Activated T-helper 1 cell treated with Interleukin-2 at 50 U/mL for 16 hours (primary cell): ENCODE measurements around the gene CRNKL1.

ENCODE experiments used
- DNase-seq: peaks from one replicate; pipeline ENCODE4 v3.0.0-alpha.2; 2020; ENCODE audit warnings: low read depth

CRNKL1 gene

DNA sequence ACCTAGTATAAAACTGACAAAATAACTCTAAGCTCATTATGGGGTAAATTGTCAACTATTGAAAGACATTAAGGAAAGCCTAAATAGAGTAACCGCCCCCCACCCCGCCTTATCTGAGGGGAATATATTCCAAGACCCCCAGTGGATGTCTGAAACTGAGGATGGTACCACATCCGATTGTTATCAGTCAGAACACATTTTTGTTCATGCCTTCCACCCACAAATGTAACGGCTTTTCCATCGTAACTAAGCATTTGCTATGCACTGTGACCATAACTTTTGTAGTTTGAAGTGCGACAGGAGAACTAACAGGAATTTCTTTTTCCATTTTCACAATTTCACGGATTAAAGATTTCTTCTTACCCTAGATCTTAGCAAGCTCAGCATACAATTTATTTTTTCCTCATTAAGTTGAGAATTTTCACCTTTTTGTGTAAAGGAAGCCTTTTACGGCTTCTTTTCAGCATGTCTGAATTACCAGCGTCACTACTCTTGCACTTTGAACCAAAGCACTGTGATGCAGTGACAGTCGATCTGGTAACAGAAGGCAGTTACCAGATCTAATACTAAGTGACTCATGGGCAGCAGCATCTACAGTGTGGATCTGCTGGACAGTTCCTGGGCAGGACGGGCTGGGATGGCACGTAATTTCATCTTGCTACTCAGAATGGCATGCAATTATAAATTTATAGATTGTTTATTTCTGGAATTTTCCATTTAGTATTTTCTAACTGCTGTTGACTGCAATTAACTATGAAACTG lies 11.9 kb upstream of the CRNKL1 start:
- DNase-seq, result no peak

DNA sequence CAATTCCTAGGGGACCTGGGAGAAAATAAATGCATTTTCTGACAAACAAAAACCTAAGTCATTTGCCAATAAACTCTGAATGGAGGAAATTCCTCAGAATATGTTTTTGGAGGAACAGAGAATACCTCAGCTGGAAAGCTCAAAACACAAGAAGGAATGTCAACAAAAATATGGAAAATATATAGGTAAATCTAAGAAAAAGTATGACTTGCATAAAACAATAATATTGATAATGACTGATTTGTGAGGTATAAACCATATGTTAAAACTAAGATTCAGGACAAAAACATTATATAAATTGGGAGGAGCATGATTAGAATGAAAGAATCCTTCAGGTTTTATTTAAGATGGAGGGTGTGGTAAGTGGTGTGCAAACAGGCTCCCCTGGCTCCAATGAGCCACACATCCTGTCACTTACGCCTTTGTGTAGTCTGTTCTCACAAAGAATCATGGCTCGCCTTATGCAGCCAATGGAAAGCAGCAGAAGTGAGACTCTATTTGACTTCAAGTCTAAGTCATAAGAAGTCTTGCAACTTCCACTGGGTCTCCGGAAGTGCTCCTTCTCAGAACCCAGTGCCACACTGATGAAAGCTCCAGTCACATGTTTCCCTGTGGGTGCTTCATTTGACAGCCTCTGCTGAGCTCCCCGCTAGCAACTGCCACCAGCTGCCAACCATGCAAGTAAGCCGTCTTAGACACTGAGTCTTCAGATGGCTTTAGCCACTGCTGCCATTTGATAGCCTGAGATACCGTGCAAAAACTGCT lies 8.2 kb upstream of the CRNKL1 start:
- DNase-seq, result no peak

DNA sequence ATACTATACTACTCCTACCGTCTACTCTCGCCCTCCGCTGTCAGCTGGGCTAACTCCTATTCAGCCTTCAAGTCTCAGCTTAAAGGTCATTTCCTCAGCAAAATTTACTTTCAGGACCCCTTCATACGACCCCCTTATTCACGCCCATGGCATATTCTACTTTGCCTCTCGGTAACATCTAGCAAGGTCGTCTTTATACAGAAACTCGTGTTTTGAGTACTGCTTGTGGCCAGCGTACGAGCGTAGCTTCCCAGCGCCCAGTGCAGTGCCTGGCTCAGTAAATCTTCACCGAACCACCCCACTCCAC lies 546 bp downstream of the CRNKL1 start:
- DNase-seq, result no peak

DNA sequence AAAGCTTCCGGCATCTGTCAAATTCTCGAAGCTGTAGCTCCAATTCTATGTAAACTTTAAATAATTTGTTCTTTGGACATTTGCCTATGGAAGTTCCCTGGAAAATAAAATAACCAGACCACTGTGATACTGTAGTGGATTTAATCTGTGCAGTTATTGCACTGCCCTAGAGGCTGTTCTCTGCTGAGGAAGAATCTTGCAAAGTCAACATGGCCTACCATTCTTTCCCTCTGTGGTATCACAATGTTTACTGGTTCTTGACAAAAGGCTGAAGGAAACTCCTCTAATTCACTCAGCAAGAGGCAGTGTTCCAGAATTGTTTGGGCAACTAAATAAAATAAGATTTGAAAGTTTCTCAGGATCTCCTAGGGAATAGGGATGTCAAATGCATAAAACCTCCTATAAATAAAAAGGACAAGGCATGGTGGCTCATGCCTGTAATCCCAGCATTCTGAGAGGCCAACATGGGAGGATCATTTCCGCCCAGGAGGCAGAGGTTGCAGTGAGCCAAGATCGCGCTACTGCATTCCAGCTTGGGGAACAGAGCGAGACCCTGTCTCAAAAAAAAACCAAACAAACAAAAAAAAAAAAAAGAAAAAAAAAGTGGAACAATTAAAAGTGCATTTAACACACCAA lies 12.4 kb downstream of the CRNKL1 start:
- no peak for DNase-seq

DNA sequence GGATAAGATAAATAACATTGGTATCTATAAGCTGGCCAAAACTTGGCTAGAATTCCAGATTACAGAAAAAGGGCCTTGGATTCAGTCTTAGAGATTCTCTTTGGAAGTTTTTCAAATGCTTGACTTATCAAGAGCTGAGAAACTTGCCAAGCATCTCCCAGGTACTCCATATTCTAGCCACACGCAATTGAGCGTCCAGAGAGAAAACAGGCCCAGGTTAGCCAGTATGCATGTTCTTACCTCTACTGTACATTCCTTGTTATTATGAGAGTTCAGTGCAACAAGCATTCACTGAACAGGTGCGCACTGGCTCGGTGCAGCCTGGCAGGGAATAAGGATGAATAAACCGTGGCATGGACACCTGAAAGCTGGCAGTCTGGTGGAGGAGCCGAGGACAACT lies 13.7 kb downstream of the CRNKL1 start:
- no peak for DNase-seq

DNA sequence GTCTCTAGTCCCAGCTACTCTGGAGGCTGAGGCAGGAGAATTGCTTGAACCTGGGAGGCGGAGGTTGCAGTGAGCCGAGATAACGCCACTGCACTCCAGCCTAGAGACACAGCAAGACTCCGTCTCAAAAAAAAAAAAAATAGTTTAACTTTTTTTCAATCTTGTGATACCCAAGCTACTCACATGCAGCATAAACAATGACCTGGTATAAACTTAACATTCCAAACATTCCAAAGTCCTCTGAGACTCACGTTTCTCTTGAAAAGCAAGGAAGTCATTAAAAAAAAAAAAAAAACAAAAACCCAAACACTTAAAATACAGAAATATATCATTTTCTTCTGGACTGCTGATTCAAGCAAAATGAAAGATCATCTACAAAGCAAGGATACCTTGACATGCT lies 14.3 kb downstream of the CRNKL1 start:
- DNase-seq, result no peak

DNA sequence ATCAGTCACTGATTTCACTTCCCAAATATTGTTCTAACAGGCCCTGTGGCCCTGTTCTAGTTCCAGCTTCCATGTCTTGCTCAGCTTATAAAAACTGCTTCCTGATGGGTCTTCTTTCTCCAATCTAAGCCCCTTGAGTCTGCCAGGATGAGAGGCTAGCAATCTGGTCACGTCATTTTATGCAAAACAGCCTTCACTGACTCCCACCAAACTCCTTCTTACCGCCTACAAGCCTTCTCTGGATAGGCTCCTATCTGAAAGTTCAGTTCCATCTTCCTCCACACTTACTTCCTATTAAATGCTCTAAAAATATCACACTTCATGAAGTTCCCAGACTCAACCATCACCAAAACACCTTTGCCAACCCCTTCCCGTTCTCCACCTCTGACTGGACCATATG lies 15.5 kb downstream of the CRNKL1 start:
- DNase-seq, result no peak

DNA sequence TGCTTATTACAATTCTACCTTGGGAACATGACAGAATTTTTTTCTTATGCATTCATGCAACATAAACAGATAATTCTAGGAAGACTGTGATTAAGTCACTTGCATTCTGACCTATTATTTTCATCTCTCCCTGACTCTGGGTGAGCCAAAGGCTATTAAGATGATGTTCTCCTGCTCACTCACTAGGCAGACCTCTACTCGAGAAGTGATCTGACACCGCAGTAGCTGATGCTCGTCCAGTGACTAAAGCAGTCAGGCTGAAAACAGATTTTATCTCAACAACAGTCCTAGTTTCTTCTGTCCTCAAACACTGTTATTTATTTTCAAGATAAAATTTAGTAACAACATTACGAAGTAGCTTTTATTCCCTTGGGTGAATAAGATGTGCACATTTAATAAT lies 17.8 kb downstream of the CRNKL1 start:
- no peak for DNase-seq

DNA sequence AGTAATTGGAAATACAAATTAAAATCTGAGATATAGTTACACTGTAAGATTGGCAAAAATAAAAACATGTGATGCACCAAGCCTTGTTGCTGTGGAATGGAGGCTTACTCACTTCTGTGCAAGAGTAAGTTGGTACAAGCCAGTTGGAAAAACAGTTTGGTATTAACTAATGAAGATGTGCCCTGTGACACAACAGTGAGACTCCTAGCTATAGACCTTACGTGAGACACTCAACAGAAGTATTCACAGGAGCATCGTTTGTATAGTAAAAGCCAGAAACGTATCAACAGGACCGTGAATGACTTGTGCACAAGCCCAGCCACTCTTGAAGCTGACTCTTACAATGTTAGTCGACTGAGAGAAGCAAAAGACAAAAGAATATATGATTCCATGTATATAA lies 20.5 kb downstream of the CRNKL1 start:
- DNase-seq, result no peak

DNA sequence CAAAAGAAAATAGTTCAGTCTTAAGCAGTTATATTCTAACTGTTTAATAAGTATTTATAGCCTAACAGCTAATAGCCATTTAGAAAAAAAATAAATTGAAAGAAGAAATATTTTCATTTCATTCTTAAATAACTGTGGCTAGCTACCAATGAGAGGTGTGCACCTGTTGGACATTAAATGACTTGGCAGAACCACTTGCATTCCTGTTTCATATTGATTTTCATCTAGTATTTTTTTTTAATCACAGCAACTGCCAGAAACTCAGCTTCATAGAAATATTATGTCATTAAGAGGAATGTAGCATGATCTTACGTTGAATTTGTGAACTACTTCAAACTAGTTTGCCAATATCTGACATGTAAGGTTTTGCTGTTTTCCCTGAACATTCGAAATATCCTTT lies 25.0 kb downstream of the CRNKL1 start:
- no peak for DNase-seq

DNA sequence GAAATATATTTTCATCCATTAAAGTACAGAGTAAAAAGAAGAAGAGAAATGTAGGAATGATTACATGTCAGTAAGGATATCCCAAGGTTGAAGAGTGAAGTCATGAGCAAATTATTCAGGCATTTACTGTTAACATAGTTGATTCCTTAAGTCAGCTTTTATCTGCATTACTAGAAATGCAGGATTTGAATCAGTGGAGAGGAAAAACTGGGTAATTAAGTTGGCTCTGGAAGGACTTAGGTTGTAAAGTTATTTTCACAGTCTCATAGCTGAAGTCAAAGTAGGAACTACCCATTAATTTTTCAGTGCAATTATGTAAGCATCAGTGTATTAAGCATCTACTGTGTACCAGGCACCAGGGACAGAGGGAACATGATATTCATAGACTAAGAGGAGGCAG lies 27.3 kb downstream of the CRNKL1 start:
- no peak for DNase-seq

DNA sequence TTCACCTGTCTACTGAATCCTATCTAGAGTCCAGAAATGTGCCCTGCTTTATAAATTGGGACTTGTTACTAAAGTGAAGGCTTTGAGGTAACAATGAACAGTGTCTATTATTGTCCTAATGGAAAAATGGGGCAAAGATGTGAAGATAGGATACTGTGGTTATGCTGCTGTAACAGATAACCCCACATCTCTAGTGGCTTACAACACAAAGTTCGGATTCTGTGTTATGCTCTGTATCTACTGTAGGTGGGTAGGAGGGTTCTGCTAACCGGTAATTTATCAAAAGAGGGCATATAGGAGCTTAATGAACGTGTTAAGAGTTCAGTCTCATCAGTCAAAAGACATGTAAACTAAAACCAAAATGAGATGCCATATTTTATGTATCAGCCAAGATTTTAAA lies 28.9 kb downstream of the CRNKL1 start:
- no peak for DNase-seq

DNA sequence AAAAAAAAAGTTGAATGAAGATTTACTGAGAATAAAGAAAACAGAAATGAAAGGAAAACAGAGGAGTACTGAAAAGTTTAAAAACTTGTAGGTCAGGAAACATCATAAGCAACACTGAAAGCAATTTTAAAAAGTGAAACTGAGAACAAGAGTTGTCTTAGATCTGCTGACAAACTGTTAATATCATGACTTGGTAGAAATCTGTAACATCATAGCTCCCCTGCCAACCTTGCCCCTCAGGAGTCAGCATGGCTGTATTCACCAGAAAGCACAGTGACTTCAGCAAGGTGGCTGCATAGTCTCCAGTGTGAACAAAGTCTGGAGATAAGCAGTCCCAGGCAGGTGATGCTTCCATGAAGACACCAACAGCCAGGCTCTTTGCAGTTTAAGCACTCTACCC lies 29.8 kb downstream of the CRNKL1 start:
- DNase-seq, result no peak

DNA sequence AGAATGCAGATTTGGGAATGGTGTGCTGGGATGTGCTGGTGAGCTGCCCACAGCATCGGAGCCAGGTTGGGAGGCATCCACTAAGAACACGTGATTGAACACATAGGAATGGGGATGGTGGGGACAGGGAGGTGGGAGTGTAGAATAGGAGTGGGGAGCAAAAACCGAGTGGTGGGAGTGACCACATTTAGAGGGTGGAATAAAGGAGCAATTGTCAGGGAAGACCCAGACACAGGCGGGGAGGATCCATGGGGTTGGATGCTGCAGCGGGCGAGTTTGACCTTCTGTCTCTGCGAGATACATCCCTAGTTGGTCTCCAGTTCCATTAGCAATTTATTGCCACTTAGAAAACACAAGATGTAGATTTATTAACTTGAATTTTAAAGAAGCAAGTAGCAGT lies 30.4 kb downstream of the CRNKL1 start:
- no peak for DNase-seq

DNA sequence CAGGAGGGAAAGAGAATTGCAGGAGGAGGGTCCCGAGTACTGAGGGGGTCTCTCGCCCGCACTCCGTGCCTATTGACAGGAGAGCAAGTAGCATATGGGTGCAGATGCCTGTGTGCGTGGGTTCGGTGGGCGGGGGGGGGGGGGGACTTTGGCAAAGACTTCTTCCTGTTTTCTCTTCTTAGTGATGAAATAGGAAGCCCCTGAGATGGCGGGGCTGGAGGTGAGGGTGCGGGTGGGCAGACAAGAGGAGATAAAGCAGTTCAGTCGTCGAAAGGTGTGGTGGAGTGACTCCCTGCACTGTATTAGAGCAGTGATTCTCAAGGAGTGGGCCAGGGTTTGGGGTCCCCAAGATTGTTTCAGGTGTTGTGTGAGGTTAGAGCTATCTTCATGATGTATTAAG lies 31.4 kb downstream of the CRNKL1 start:
- no peak for DNase-seq

DNA sequence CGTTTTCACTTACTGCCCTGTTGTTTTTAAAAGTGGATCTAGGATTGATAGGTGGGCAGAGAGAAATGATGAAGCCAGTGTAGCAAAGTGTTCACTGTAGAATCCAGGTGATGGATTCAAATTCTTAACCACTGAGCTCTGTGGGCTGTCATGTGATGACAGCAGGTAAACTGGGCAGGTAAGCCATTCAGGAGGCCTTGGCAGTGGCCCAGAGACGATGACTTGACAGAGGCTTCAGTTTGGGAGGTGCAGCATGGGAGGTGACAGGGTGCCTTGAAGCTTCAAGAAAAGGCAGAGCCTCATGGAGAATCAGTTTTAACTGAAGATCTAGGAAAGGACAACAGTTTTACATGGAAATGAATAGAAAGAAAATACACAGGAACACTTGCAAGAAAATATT lies 33.1 kb downstream of the CRNKL1 start:
- no peak for DNase-seq

DNA sequence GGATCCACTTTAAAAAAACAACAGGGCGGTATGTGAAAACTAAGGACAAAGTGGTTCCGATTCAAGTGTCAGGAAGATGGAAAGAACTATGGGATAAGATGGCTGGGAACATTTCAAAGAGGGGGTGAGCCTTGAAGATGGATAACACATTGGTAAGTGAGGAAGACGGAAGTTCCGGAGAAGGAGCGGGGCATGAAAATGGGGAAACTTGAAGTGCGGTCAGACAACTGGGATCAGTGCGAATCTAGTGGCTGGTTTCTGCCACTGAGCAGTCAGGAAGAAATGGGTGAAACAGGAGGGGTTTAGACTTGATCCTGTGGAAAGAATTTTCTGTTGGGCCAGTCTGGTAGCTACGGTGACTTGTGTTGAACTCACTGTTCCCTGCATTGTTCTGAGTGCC lies 33.9 kb downstream of the CRNKL1 start:
- no peak for DNase-seq

DNA sequence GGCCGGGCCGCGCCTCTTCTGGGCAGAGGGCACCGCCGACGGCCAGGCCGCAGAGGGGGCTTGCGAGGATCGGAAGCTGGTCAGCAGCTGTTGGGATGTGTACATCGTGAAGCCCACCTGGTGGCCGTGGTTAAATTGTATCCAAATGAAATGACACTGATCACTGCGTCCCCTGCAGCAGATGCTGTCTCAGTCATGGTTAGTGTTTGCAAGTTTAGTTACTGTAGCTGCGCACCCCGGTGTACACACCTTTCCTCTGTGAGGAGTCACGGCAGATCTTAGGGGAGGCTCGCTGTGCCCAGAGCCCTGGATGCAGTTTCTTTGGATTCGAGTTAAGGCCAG lies 34.5 kb downstream of the CRNKL1 start:
- no peak for DNase-seq

DNA sequence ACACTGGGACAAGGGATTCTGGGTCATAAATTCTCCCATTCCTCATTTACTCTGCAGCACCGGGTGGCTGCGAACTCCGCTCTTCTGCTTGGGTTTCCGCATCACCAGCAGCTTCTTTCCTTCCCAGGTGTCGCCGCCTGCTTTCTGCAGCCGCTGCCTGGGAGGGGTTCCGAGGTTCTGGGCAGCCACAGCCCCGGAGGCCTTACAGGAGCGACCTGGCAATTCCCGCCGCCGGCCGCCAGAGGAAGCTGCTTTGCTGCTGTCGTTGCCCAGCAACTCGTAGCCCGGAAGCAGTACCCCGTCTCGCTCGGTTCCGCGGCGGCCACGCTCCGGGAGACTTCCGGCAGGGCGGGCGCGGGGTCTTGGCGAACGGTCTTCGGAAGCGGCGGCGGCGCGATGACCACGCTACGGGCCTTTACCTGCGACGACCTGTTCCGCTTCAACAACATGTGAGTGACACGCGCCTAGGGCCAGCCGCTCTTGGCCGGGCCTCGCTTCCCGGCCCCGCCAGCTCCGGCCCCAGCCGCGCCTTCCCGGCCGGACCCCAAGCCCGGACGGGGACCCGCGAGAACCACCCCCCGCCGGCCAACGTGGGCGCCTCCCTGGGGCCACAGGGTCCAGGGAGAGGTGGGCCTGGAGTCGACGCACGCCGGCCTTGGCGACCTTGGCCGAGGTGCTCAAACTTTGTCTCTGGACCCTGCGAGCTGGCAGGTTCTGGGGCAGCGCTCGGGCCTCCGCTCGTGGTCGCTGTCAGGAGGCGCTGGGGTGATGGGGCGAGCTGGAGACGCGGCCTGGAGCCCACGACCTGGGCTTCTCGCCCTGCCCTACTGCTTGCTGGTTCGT lies 35.0 kb downstream of the CRNKL1 start, which contains the start of gene NAA20:
NAA20 (plus strand) TSS at position 362 of the 843 bp plus-strand sequence; CDS start at position 397, 35 bp downstream.
- peak; percentile 82 for DNase-seq

DNA sequence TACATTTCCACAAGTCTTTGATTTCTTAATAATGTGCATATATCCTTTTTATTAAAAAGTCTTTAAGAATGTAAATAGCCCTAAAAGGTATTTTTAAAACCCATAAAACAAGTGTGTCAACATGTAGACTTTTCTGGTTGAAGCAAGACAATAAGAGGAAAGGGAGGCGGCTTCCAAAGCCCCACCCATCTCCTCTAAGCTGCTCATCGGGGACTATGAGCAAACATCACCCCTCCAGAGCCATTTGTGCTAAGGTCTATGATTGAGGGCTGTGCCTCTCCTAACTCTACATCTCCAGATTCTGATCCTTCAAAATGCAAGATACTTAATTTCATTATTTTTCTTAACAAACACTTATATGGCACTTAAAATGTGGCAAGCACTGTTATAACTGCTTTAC lies 37.6 kb downstream of the CRNKL1 start:
- DNase-seq, result no peak

DNA sequence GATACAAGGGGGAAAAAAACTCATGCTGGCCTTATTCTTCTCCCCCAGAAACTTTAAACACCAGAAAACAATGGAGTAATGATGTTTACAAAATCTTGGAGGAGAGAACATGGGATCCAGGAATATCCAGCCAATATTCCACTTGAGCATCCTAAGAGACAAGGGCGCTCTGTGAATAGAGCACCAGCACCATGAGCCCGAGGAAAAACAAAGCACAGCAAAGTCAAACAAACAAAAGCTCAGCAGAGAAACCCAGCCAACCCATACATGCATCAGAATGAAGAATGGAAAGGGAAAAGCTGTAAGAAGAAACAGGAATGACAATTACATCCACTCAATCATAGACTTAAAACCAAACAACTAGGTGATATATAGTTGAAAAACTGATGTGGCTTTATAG lies 39.7 kb downstream of the CRNKL1 start:
- no peak for DNase-seq

DNA sequence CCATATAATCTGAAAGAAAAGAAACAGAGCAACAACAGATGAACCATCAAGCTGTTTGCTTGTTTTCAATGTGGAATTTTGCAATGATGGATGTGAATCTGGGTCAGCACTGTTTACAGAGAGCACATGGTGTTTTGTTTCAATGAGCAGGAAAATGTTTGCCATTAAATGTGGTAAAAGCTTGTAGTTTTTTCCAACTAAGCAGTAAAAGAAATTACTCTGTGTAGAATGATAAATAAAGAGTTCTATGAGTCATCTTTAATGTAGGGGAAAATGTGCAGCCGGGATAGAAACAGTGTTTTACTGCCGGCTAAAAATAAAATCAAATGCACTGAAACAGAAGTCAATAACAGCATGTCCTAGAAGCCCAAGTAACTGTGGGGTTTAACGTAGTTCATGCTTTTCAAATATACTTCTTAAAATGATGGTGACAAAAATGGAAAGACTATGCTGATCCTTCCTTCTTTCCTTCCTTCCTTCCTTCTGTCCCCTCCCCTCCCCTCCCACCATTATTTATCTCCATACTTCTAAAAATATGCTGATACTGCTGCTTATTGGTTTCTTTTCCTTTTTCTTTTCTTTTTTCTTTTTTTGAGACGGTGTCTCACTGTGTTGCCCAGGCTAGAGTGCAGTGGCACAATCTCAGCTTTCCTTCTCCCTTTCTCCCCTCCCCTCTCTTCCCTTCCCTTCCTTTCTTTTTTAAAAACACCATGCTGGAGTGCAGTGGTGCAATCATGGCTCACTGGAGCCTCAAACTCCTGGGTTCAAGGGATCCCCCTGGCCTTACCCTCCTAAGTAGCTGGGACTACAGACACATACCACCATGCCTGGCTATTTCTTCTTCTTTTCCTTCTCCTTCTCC lies 41.4 kb downstream of the CRNKL1 start:
- no peak for DNase-seq
